Mesendoderm (in vitro differentiated cells): ENCODE data around the gene OVCA2.

ENCODE experiments used
- DNase-seq: peaks from one replicate; pipeline ENCODE4 v3.0.0; 2013
- H2AK5ac ChIP-seq: 2 replicates; pipeline ENCODE4 v1.6.1; 2013; ENCODE audit warnings: low read length, inconsistent platforms
- H2BK120ac ChIP-seq: 2 replicates; pipeline ENCODE4 v1.6.1; 2013; ENCODE audit warnings: low read depth, mild to moderate bottlenecking, low read length, moderate library complexity, mixed read lengths
- H2BK15ac ChIP-seq: replicated peaks from 2 replicates; pipeline ENCODE4 v1.6.1; 2013; ENCODE audit warnings: low read depth, mild to moderate bottlenecking, moderate library complexity
- H2BK5ac ChIP-seq: 2 replicates; pipeline ENCODE4 v1.6.1; 2013; ENCODE audit warnings: low read length, inconsistent platforms
- H3K18ac ChIP-seq: 2 replicates; pipeline ENCODE4 v1.6.1; 2013; ENCODE audit warnings: mild to moderate bottlenecking, low read length, mixed read lengths
- H3K23ac ChIP-seq: one replicate; pipeline ENCODE4 v1.6.1; 2013; ENCODE audit warnings: low read length
- H3K27ac ChIP-seq: 2 replicates; pipeline ENCODE4 v1.5.1; 2013; ENCODE audit warnings: low read depth, mild to moderate bottlenecking, inconsistent platforms, low read length, moderate library complexity
- H3K27me3 ChIP-seq: 2 replicates; pipeline ENCODE4 v1.6.1; 2013; ENCODE audit warnings: low read length, control low read depth, mild to moderate bottlenecking, inconsistent platforms; ENCODE audit not compliant: insufficient read depth, poor library complexity
- H3K36me3 ChIP-seq: 2 replicates; pipeline ENCODE4 v1.6.1; 2013; ENCODE audit warnings: low read length, inconsistent platforms; ENCODE audit not compliant: control insufficient read depth, insufficient read depth
- H3K4ac ChIP-seq: one replicate; pipeline ENCODE4 v1.6.1; 2013; ENCODE audit warnings: low read depth, mild to moderate bottlenecking, low read length, moderate library complexity
- H3K4me1 ChIP-seq: 2 replicates; pipeline ENCODE4 v1.6.1; 2013; ENCODE audit warnings: low read depth, low read length, inconsistent platforms; ENCODE audit not compliant: control insufficient read depth
- H3K4me2 ChIP-seq: 2 replicates; pipeline ENCODE4 v1.6.1; 2013; ENCODE audit warnings: low read length
- H3K4me3 ChIP-seq: 2 replicates; pipeline ENCODE4 v1.5.1; 2013; ENCODE audit warnings: mild to moderate bottlenecking, low read length
- H3K56ac ChIP-seq: one replicate; pipeline ENCODE4 v1.6.1; 2013; ENCODE audit warnings: low read length
- H3K79me1 ChIP-seq: 2 replicates; pipeline ENCODE4 v1.6.1; 2013; ENCODE audit warnings: low read length, inconsistent platforms
- H3K79me2 ChIP-seq: 2 replicates; pipeline ENCODE4 v1.6.1; 2013; ENCODE audit warnings: mild to moderate bottlenecking, low read length; ENCODE audit not compliant: control insufficient read depth, insufficient read depth
- H3K9ac ChIP-seq: 2 replicates; pipeline ENCODE4 v1.6.1; 2013; ENCODE audit warnings: low read length, inconsistent platforms
- H4K5ac ChIP-seq: one replicate; pipeline ENCODE4 v1.6.1; 2013; ENCODE audit warnings: low read length
- H4K8ac ChIP-seq: one replicate; pipeline ENCODE4 v1.6.1; 2013; ENCODE audit warnings: low read depth, mild to moderate bottlenecking, control low read depth, low read length, moderate library complexity
- WGBS: extraction: QIAGEN DNeasy Blood & Tissue Kit; methylation state at CpG from one replicate; pipeline ENCODE4 v1.1.7; 2013; ENCODE audit warnings: low lambda C conversion rate, missing lambda C conversion rate; ENCODE audit not compliant: insufficient coverage; ENCODE audit errors: extremely low coverage; 5-methylcytosine and 5-hydroxymethylcytosine counted together

The OVCA2 gene

GRCh38 chr17:2003525-2003924 lies 38.3 kb upstream of the OVCA2 start:
- Histone ChIP-seq H3K4me1 (peaks cover 5% of the 10 kb centered on the region), H3K56ac (no peak overlapping the region), H3K23ac (no peak overlapping the region), H3K9ac (no peak overlapping the region), H3K36me3 (no peaks in the 10 kb centered on the region), H3K27ac (no peak overlapping the region), H3K4me2 (no peak overlapping the region), H3K79me1 (no peaks in the 10 kb centered on the region), H2AK5ac (no peak overlapping the region), H3K79me2 (no peaks in the 10 kb centered on the region), H3K4ac (no peak overlapping the region), H3K18ac (no peak overlapping the region), H4K5ac (no peak overlapping the region), H2BK5ac (no peak overlapping the region), H2BK120ac (no peak overlapping the region), H4K8ac (no peak overlapping the region), H2BK15ac (no peak overlapping the region), H3K4me3 (no peak overlapping the region), H3K27me3 (no peaks in the 10 kb centered on the region)
- WGBS, result no CpG with 5 or more reads among the region's 13 CpGs
- DNase-seq, result no peak

DNA sequence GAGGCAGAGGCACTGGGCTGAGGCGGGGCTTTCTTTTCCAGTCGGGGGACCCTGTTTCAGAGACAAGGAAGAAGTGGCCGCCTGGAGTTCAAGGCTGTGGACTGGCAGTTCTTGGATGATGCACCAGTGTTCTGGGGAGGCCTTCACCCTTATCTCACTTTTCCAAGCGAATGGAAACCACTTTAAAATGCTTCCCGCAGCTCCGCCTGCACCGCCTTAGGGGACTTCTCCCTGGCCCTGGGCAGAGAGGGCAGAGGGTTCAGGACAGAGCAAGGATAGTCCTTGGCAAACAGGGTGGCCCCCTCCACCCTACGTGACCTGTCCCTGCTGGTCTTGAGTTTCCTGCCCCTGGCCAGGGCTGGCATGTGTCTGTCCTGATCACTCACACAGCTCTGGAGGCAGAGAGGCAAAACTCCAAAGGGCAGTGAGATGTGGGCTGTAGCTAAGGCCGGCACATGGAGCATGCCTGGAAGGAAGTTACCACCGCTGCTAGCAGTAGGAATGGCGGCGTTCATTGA lies 37.3 kb upstream of the OVCA2 start:
- no peaks in the 10 kb centered on the region for H3K36me3 ChIP-seq
- no peak overlapping the region for H3K23ac ChIP-seq
- H2BK5ac ChIP-seq, result no peak overlapping the region
- H3K4me2 ChIP-seq, result no peak overlapping the region
- no peak overlapping the region for H3K4ac ChIP-seq
- H3K18ac ChIP-seq, result no peak overlapping the region
- no peaks in the 10 kb centered on the region for H3K79me1 ChIP-seq
- no peak overlapping the region for H3K27ac ChIP-seq
- H3K27me3 ChIP-seq, result no peaks in the 10 kb centered on the region
- no CpG with 5 or more reads among the region's 12 CpGs for WGBS
- H2AK5ac ChIP-seq, result no peak overlapping the region
- H3K9ac ChIP-seq, result no peak overlapping the region
- no peak for DNase-seq
- no peak overlapping the region for H2BK120ac ChIP-seq
- H3K4me3 ChIP-seq, result no peak overlapping the region
- H4K8ac ChIP-seq, result no peak overlapping the region
- H3K79me2 ChIP-seq, result no peaks in the 10 kb centered on the region
- no peak overlapping the region for H2BK15ac ChIP-seq
- no peak overlapping the region for H4K5ac ChIP-seq
- peak overlapping the region; percentile 34 for H3K56ac ChIP-seq
- peaks cover 3% of the 10 kb centered on the region for H3K4me1 ChIP-seq

DNA sequence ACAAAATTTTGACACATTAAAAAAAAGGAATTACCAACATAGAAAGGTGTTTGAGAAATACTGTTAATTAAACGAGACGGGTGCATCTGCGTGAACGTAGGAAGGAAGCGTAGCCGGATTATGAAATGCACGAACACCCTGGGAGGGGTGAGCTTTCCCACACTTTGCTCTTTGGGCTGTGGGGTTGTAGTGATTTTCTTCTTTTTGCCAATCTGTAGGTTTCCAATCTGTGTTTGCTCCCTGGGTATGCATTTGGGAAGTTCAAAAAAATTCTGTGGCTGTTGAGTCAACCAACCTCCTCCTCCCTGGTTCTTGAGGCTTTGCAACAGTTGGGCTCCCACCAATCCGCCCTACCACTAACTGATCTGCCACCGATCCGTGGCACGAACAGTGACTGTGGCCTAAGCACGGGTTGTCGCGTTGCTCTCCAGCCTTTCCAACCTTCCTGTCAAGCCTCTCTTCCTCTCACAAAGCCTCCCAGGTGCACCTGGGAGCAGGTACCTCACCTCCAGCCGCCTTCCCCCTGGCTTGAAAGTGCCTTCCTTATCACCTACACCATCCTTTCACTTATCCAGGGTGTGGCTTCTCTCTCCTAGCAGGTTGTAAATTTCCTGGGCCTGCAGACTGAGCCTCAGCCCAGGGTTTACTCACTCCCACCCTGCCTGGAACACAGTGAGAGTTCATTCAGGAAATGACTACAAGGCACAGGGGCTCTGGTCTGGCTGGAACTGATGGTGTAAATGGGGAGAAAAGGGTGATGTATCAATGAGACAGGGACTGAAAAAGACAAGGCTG lies 33.3 kb upstream of the OVCA2 start:
- no peak overlapping the region for H4K8ac ChIP-seq
- no peak for DNase-seq

GRCh38 chr17:2009737-2010136 lies 32.1 kb upstream of the OVCA2 start:
- Histone ChIP-seq H3K27me3 (no peaks in the 10 kb centered on the region), H3K56ac (no peak overlapping the region), H3K4me1 (peaks cover 9% of the 10 kb centered on the region), H3K4me2 (no peak overlapping the region), H2BK15ac (no peak overlapping the region), H3K36me3 (no peaks in the 10 kb centered on the region), H3K27ac (no peak overlapping the region), H3K23ac (no peak overlapping the region), H3K79me1 (no peaks in the 10 kb centered on the region), H3K18ac (no peak overlapping the region), H3K4ac (no peak overlapping the region), H2AK5ac (no peak overlapping the region), H4K5ac (no peak overlapping the region), H3K79me2 (no peaks in the 10 kb centered on the region), H3K4me3 (no peak overlapping the region), H2BK120ac (no peak overlapping the region), H2BK5ac (no peak overlapping the region), H3K9ac (no peak overlapping the region), H4K8ac (no peak overlapping the region)
- DNase-seq, result no peak
- WGBS, result no CpG with 5 or more reads among the region's 10 CpGs

More for the DNA sequence above, 33.3 kb upstream of the OVCA2 start:
- H3K79me1 ChIP-seq, result no peaks in the 10 kb centered on the region
- no peaks in the 10 kb centered on the region for H3K27me3 ChIP-seq
- H3K79me2 ChIP-seq, result no peaks in the 10 kb centered on the region
- no peak overlapping the region for H2BK120ac ChIP-seq
- no peak overlapping the region for H3K56ac ChIP-seq
- no peak overlapping the region for H3K4ac ChIP-seq
- H3K23ac ChIP-seq, result no peak overlapping the region
- WGBS, result no CpG with 5 or more reads among the region's 15 CpGs
- H3K18ac ChIP-seq, result no peak overlapping the region
- H4K5ac ChIP-seq, result no peak overlapping the region
- H3K4me2 ChIP-seq, result no peak overlapping the region
- H2BK5ac ChIP-seq, result no peak overlapping the region
- peaks cover 9% of the 10 kb centered on the region for H3K4me1 ChIP-seq
- no peak overlapping the region for H2BK15ac ChIP-seq
- no peak overlapping the region for H2AK5ac ChIP-seq
- H3K27ac ChIP-seq, result no peak overlapping the region
- H3K36me3 ChIP-seq, result no peaks in the 10 kb centered on the region
- no peak overlapping the region for H3K4me3 ChIP-seq
- no peak overlapping the region for H3K9ac ChIP-seq

DNA sequence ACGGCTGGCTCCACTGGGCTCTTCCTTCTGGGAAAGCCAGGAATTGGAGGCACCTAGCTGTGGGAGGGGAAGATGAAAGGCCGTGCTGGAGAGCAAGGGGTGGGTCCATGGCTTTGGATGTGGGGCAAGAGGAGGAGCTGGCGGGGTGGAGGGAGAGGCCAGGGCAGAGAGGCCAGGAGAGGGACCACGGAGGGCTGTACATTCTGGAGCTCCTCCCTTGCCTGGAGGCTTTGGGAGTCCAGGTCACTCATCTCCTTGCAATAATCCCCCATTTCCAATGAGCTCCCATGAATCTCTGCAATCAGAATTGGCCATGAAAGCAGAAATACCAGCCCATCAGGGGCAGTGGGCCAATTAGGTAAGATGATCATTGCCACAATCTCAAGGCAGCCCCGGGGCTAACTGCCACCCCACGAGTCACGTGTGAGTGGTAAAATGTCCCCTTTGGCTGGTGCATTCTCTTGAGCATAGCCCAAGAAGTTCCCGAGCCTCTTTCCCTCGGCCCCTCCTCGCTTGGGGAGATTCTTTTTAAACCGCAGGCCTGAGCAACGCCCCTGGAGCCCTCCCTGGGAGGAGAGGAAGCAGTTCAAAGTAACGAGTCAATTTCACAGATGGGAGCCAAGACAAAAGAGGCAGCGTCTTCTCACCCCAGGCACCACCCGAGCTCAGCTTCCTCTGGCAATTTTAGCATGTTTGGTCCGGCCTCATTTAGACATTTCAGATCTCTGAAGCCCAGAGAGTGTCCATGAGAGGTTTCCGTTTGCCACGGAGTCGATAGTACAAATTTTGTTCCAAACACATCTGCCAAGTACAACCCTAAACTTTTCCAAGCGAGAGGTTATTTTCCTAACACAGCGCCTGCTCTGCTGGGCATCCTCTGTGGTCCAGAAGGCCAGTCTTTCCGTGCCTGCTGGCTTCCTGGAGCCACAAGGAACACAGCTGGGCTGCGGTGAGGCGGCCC lies 30.1 kb upstream of the OVCA2 start:
- Histone ChIP-seq H3K4ac (no peak overlapping the region), H3K36me3 (no peaks in the 10 kb centered on the region), H2BK15ac (no peak overlapping the region), H2AK5ac (no peak overlapping the region), H3K4me1 (peaks cover 9% of the 10 kb centered on the region), H3K79me2 (no peaks in the 10 kb centered on the region), H3K23ac (no peak overlapping the region), H4K5ac (no peak overlapping the region), H3K9ac (no peak overlapping the region), H3K4me3 (no peak overlapping the region), H3K79me1 (no peaks in the 10 kb centered on the region), H2BK5ac (no peak overlapping the region), H3K27me3 (no peaks in the 10 kb centered on the region), H3K27ac (no peak overlapping the region), H3K56ac (peak overlapping the region; percentile 62), H3K18ac (no peak overlapping the region), H2BK120ac (no peak overlapping the region), H3K4me2 (no peak overlapping the region), H4K8ac (no peak overlapping the region)
- DNase-seq, result peak; percentile 58
- WGBS, result no CpG with 5 or more reads among the region's 24 CpGs
